Measurements from ENCODE around the gene TMEM163.

The TMEM163 gene

DNA sequence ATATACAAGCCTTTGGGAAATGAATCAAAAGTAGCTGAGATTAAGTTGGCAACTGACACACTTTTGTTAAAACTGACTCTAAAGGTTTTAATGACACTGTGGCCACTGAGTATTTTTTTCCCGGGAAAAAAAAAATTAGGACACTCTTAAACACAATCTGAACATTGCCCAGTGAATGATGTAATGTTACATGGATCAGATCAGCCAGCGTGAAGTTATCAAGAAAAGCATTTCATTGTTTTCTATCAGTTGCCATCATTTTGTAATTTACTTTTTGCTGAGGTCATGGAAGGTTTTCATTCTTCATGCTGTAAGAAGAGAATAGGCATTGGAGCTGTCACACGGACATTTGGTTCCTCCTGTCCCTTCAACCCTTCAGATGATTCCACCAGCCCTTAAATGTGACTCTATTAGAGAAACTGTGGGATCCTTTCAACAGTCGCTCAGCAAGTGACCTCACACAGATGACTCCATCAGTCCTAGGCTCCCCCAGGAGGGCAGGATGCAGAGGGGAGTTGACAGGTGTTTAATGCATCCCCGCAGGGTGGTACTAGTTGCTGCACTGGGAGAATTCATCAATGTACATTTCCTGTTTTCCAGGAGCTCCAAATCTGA is 300.7 kb downstream of the TMEM163 start:
- in situ Hi-C loops (cut with HindIII; ENCODE audit: low sequenced_read_pairs), result no loop called here

DNA sequence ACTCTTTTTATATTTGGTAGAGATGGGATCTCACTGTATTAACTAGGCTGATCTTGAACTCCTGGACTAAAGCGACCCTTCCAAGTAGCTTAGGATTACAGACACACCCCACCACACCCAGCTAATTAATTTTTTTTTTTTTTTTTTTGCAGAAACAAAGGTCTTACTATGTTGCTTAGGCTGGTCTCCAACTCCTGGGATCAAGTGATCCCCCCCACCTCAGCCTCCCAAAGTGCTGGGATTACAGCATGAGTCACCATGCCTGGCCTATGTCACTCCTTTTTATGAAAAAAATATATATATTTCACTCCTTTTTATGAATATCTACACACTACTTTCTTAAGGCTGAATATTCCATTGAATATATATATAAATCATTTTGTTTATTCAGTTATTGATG is 302.2 kb downstream of the TMEM163 start:
- in situ Hi-C loops (cut with HindIII; ENCODE audit: low sequenced_read_pairs), result no loop called here

DNA sequence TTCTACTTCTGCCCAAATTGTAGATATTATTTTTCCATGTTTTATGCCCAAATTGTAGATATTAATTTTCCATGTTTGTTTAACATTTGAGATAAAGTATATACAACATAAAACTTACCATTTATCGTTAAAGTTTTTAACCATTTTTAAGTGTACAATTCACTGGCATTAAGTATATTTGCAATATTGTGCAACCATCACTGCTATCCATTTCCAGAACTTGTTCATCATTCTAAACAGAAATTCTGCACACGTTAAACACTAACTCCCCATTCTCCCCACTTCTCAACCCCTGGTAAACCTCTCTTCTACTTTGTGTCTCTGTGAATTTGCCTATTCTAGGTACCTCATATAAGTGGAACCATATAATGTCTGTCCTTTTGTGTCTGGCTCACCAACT is 302.8 kb downstream of the TMEM163 start:
- in situ Hi-C loops (cut with HindIII; ENCODE audit: low sequenced_read_pairs), result no loop called here

DNA sequence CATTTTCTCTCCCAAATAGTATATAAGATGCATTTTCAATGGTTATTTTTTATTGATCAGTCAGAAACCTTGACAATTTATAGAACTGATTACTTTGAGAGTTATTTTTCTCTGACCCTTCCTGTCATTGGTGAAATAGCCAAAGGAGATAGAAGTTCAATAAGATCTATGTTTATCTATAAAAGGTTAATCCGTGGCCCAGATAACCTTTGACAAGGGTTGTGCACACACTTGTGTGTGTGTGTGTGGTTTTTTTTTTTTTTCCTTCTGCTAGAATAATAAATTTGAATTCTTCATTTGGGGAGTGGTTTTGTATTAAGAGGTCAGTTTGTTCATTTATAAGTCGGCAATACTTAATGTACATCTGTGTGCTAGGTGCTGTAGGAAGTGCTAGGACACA is 304.9 kb downstream of the TMEM163 start:
- in situ Hi-C loops (cut with HindIII; ENCODE audit: low sequenced_read_pairs), result no loop called here

DNA sequence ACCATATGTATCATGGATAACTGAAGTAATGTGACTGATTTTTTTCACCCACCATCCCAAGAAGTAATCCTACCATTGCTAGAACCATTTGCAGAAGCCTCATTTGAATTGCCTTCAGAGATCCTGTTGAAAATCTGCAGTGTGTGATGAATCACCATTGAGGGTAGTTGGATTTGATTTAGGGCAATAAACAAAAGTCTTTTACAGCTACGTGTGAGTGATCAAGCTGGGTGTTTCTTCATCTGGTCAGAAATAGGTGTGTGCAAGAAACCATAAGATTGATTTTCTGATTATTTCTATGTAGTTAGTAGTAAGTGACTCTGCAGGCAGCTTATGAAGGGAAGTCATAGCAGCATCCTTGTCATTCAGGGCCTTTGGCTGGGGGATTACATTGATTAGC is 305.4 kb downstream of the TMEM163 start:
- in situ Hi-C loops (cut with HindIII; ENCODE audit: low sequenced_read_pairs), result no loop called here

DNA sequence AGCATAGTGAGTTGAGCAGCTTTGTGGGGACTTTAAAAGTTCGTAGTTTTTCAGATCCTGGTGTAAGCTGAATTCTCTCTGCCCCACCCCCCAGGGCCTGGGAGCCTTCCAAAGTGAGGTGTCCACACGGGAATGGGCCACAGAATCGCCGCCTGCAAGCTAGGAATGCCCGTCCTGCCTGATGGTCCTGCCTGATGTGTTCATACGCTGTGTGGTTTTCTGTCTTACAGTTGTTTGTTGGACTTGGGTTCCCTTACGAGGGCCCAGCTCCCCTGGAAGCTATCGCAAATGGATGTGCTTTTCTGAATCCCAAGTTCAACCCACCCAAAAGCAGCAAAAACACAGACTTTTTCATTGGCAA is 306.2 kb downstream of the TMEM163 start:
- in situ Hi-C loops (cut with HindIII; ENCODE audit: low sequenced_read_pairs), result no loop called here

DNA sequence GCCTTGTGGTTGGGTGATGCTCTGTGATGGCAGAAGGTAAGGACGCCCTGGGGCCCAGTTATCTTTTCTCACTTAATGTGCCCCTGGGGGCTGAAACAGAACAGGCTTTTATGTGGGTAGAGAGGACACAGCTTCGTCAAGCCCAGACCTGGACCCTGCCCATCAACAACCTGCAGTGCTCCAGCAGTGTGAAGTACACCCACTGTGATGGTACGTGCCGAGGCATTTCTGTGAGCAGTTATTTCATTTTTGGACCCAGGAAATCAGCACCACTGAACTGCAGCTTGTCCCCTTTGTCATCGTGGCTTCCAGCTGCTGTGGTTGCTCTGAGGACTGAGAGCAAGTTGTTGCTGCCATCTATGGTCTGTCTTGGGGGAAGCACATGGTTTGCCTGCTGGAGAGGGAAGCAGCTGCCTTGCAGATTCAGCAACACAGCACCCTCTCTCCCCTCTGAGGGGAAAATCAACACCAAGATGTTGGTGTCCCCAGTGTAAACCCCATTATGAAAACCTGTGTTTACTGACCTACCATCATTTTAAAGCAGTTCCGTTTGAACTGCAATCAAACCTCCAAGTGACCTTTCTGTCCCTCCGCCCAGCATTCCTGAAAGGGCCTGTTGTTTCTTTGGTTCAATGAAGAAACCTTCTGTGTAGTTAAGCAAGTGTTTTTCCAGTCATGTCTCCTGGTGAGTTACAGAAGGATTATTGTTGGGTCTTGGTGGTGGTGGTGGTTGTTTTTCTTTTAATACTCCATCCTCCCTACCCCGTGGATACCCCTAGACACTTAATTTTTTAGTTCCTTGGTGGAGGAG is 306.8 kb downstream of the TMEM163 start:
- in situ Hi-C loops (cut with HindIII; ENCODE audit: low sequenced_read_pairs), result no loop called here

DNA sequence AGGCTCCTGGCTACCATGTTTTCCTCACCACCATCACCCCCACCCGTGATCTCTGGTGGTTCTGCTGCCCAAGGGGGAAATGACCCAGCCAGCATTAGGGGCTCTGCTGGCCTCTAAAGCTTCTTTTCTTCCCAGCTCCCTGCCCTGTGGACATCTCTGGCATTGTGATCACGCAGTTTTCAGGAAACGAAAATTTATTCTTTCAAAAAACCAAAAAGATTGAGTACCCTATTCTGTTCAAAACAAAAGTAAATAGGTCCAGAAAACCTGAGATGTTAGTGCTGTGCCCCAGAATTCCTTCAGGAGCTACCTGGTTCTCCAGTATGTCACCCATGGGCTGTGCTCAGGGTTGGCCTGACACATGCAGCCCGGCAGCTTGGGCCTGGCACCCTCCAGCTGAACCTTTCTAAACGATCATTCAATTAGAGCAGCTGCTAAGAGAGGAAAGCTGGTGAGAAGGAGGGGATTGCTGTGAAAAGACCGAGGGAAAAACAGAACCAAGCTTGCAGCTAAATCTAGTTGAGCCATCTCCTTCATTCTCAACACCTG is 307.4 kb downstream of the TMEM163 start:
- in situ Hi-C loops (cut with HindIII; ENCODE audit: low sequenced_read_pairs), result no loop called here

DNA sequence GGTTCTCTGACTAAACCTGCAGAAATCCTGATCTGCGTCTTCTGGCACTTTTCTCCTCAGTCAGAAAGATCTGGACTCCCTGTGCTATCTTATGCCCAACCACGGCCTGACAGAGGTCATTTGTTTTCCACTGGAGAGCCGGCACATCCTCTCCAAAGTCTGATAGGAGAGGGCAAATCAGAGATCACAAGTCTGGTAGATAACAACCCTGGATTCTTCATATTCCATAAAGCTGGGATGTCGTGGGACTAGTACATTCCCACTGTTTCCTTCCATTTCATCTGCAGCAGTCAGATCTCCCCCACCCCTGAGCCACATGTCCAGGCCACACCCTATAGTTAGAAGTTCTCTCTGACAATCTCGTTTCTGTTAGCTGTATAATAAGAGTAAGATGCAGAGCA is 308.0 kb downstream of the TMEM163 start:
- in situ Hi-C loops (cut with HindIII; ENCODE audit: low sequenced_read_pairs), result no loop called here

DNA sequence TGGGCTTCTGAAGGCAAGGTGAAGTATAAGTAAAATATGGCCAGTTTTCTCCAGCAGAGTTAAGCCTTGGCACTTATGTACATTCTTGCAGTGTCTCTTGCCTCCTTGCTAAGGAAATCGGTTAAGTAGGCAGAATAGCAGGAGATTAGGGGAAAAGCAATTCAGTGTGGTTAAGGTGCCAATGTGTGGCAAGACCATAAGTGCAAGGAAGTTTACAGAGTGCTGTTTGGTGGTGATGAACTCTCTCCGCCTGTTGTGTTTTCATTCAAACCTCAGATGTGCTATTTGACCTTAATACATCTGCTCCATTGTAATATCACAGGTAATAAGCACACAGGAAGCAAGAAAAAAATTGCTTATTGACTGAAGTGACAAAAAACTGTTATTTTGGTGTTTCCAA is 308.8 kb downstream of the TMEM163 start:
- in situ Hi-C loops (cut with HindIII; ENCODE audit: low sequenced_read_pairs), result no loop called here

DNA sequence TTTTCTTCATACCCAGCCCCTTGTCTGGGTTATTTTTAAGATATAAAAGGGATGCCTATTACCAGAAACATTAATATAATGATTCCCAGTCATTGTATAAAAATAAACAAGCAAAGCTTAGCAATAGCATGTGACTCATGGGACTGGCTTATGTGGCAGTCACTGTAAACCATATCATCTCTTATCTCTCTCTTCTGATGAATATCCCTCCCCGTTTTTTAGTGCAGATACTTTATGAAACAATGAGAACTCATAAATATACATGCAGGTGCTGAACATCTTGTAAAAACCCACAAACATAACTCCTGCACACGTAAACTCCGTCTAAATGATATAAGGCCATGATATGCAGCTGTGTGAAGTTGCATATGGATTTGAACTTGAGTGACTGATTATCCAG is 310.0 kb downstream of the TMEM163 start:
- in situ Hi-C loops (cut with HindIII; ENCODE audit: low sequenced_read_pairs), result no loop called here

DNA sequence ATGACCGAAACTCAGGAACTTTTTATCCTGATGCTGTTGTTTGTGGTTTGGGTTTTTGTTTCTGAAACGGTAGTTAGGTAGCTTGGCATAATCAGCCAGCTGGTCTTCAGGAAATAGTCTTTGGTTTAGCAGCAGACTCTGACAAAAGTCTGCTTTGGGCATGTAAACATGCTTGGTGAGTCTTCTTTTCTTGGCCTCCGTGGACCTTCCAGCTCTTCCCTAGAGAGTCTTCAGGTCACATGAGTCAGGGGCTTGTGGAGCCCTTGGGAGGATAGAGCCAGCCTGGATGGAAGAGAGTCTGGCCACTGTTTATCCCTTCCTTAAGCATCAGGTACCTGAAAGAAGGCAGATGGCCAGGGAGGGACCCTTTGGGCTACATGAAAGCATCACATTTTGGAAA is 310.4 kb downstream of the TMEM163 start:
- in situ Hi-C loops (cut with HindIII; ENCODE audit: low sequenced_read_pairs), result no loop called here

DNA sequence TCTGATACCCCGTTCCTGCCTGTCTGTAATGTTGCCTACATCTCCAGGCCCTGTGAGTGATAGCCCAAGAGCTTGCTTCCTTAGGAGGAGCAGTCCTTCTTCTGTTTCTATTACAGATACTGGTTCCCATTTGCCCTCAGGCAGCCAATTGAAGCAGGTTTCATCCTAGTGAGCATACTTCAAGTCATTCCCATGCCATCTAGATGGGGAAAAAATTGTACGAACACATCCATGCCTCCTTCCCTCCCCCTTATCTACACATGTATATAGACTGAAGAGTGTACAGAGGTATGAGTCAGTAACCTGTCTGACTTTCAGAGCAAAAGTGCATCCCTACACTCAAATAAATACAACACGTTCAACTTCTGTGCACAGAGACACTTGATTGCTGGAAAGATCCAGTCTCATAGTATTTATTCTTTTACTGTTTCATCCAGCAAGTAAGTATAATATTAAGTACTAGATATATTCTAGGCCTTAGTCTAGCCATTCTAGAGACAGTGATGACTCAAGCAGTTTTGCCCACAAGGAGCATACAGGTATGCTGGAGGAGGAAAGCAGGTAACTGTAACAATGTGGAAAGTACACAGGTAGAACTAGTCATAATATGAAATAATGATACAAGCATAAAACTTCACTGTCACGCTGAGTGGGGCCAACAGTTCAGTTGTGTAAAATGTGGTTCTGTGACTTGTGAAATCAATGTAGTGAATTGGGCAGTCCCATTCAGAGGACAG is 311.5 kb downstream of the TMEM163 start:
- in situ Hi-C loops (cut with HindIII; ENCODE audit: low sequenced_read_pairs), result no loop called here

DNA sequence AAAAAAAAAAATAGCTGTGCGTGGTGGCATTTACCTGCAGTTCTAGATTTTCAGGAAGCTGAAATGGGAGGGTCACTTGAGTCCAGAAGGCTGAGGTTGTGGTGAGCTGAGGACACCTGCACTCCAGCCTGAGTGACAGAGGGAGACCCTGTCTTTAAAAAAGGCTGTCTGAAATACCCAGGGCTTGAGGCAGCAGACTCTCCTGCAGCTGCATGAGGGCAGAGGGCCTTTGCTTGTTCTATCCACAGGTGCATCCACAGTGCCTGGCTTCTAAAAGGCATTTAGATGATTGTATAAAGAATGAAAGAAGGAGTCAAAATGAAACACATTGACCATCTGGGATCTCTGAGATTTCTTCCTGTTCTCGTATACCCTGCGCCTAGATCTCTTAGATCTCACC is 312.1 kb downstream of the TMEM163 start:
- in situ Hi-C loops (cut with HindIII; ENCODE audit: low sequenced_read_pairs), result no loop called here

DNA sequence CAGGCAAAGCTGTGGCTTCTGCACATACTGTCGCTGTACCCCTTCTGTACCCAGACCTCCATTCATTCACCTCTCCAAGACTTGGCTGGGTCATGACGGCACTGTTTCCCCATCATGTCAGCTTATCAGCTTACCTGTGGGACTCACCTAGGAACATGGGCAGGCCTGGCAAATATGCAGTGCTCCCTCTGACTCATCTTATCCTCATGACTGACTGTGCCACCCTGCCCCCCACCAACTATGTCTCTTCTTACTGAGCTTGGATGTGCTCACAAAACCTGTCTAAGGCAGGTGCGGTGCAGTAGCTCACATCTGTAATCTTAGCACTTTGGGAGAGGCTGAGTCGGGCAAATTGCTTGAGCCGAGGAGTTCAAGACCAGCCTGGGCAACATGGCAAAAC is 312.5 kb downstream of the TMEM163 start:
- in situ Hi-C loops (cut with HindIII; ENCODE audit: low sequenced_read_pairs), result no loop called here
